ENCODE data around the gene USP28. TPM values are rescaled to one million over a fixed set of nuclear protein-coding genes. Genes with fewer than 3 reads are reported as not detected.

Gene USP28
- polyA plus RNA-seq, 3 donors: 4.2 to 9.9 (median 6.0) TPM

DNA sequence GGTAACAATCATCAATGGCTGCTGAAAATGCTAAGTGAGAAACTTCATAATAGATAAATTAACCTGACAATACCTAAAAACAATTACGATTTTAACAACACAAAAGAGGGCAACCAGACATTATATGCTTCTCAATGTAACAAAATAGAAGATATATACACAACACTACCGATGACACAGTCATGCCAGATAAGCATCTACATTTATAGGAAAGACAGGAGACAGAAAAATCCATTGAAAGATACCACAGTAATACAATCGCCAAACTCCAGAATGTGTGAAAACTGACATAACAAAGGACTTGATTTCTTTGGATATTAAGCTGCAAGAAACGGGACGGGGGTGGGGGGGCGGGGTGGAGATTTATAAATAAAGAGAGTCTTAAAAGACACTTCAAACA lies 28.3 kb downstream of the USP28 start:
- WGBS, 3 donors: 88 to 95% (median 90%) methylated on average over 6 of the region's 6 CpGs

DNA sequence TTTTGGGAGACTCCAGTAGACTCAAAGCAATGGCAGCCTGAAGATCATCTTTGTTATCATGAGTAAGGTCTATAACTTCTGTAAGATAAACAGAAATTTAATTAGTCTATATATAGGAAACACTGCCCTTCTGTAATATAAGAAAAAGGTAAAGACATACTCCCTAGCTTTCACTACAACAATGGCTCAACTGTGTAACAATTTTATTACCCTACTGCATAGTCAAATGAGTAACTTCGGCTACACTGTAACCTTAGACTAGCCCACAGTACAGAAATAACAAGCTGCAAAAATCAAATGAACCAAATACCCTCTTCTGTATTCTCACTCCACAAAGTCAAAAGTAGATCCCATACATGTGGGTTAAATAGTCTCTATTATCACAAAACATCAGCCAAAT lies 33.7 kb downstream of the USP28 start:
- WGBS, 3 donors: 81 to 97% (median 92%) methylated on average over 1 of the region's 1 CpG

More for the DNA sequence above, 28.3 kb downstream of the USP28 start:
- H3K27ac ChIP-seq (ENCODE audit: low read depth, low read length): no peak overlapping the region

DNA sequence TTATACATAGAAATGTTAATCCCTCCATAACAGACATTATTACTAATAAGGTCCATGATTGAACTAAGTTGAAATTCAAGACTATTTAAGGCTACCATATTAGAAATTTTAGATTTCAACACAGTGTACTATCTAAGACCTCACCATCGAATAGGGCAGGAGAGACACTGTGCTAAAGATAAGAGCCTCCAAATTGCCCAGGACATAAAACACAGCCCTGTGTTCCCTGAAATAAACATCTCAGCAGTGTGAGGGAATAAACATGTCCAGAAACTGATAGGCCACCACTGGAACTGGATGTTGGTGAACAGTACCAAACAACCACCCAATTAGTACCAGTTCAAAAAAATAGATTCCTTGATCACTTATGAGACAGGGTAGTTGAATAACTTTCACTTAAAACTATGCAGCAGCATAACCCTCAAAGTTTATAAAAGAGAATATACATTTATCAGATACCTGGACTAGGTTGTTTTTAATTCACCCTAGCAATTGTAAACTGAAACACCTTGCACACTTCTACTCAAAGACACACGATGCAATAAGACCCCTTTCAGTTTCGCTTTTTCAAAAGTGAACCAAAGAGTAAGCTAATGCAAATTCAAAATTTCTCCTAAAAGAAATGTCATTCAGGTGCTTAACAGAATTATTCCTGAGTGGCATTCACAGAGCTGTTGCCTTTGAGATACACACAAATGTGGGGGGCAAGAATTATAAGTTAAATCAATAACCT lies 34.3 kb downstream of the USP28 start:
- WGBS, 3 donors: 85 to 96% (median 88%) methylated on average over 3 of the region's 3 CpGs
- H3K27ac ChIP-seq (ENCODE audit: low read depth, low read length): no peak overlapping the region

More for the DNA sequence above, 33.7 kb downstream of the USP28 start:
- no peak overlapping the region for H3K27ac ChIP-seq (ENCODE audit: low read depth, low read length)

DNA sequence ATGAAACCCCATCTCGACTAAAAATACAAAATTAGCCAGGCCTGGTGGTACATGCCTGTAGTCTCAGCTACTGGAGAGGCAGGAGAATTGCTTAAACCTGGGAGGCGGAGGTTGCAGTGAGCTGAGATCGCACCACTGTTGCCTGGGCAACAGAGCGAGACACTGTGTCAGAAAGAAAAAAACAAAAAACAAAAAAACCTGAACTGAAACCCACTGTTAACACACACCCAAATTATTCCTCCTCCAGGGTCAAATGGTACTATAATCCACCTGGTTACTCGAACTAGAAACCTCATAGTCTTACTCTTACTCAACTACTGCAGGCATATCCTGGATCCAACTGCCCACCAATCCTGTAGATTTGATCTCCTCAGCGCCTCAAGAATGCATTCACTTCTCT lies 35.5 kb downstream of the USP28 start:
- no peak overlapping the region for H3K27ac ChIP-seq (ENCODE audit: low read depth, low read length)
- WGBS, 3 donors: 96 to 97% (median 97%) methylated on average over 6 of the region's 6 CpGs

DNA sequence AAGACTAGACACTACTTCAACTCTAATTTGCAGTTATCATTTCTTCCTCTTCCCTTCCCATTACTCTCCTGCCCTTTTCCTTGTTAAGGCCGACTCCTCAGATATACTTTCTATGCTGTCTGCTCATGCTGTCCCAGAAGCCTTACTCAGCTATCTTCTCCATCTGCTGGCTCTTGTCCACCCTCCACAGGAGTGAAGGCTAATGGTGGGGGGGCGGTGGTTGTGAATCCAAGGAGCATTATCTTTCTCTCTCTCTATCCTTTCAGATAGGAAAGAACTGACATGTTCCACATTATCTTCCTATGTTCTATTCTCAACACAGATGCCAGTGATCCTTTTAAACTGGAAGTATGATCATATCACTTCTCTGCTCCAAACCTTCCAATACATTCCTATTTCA lies 37.4 kb downstream of the USP28 start:
- 96 to 97% (median 97%) methylated on average over 2 of the region's 2 CpGs for WGBS, 3 donors
- no peak overlapping the region for H3K27ac ChIP-seq (ENCODE audit: low read depth, low read length)

DNA sequence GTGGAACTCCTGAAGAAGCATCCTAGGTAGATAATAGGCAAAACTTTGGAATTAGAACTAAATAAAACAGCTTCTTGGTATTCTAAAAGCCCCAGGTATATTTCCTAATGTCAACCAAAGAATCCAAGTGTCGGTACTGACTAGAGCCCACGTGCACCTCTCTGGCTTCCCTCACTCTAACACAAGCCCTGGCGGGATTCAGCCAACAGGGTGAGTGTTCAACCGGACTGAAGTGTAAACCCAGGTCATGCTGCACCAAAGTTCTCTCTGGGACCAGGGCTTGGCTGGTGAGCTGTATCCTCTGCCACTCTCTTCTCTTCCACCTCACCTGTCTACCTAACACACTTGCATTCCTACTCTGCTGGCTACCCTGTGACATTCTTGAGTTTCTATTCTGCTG lies 40.1 kb downstream of the USP28 start:
- no peak overlapping the region for H3K27ac ChIP-seq (ENCODE audit: low read depth, low read length)
- WGBS, 3 donors: 88 to 91% (median 89%) methylated on average over 4 of the region's 4 CpGs

DNA sequence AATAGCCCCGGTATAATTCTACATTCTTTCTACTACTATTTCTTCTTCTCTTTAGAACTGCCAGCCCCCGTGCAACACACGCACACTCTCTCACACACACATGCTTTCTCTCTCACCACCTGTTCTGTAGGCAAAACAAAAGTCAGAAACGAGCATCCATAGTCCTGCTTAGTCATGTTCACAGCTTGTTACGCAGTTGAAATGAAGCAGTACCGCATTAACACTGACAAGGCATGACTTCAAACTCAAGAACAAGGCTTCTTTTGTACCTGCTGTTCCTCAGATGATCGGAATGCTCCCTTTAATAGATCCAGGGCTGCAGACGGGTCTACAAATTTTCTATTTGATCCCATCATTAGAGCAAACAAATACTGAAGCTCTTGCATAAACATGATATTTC lies 42.2 kb downstream of the USP28 start:
- 75 to 96% (median 95%) methylated on average over 8 of the region's 8 CpGs for WGBS, 3 donors
- no peak overlapping the region for H3K27ac ChIP-seq (ENCODE audit: low read depth, low read length)

DNA sequence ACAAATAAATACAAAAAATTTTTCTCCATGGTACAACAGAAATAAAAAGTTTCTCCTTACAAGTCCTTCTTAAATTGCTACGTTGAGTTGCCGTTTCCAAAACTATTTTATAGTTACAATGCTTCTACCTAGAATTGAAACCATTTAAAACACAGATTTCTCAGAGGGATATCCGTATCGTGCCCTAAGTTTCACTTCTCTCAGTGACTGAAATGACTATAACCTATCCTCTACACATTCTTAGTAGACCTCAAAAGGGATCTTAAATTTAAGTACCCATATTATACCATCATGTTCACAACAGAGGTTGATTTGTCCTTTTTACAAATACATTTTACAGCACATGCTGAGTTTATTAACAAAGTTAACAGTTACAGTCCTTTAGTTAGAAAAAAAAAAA lies 44.1 kb downstream of the USP28 start:
- 90 to 95% (median 90%) methylated on average over 4 of the region's 4 CpGs for WGBS, 3 donors
- no peak overlapping the region for H3K27ac ChIP-seq (ENCODE audit: low read depth, low read length)

DNA sequence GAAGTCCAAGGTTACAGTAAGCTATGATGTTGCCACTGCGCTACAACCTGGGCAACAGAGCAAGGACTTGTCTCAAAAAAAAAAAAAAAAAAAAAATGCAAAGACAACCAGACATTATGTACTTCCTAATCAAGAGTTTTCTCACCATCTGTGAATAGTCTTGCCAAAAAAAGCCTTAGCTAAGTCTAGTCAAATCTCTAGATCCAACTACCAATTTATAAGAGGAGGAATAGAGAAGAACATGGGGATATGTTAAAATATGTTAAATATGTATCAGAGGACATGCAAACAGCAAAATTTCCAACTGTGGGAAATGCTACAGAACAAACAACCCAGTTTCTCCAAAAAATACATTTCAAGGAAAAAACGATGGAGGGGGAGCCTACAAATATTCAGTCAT lies 45.6 kb downstream of the USP28 start:
- 83 to 91% (median 89%) methylated on average over 2 of the region's 2 CpGs for whole genome bisulfite sequencing, 3 donors
- H3K27ac ChIP-seq (ENCODE audit: low read depth, low read length): no peak overlapping the region

DNA sequence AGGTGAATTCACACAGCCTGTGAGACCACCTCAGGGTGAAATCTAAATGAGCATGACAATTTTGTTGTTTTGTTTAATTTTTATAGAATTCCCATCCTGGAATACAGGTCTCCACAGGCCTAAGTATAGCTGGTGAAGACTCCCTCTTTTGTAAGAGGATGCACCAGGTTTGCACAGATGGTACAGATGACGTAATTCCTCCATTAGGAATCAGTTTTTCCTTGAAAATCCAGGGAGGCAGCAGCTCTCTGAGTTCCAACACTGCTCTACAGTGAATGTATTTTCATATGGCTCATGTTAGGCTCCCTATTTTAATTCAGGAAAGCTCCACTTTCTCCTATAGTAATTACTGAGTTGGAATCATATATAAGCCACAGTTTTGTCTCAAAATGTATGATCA lies 47.2 kb downstream of the USP28 start:
- 90 to 92% (median 92%) methylated on average over 1 of the region's 1 CpG for WGBS, 3 donors
- H3K27ac ChIP-seq (ENCODE audit: low read depth, low read length): no peak overlapping the region

DNA sequence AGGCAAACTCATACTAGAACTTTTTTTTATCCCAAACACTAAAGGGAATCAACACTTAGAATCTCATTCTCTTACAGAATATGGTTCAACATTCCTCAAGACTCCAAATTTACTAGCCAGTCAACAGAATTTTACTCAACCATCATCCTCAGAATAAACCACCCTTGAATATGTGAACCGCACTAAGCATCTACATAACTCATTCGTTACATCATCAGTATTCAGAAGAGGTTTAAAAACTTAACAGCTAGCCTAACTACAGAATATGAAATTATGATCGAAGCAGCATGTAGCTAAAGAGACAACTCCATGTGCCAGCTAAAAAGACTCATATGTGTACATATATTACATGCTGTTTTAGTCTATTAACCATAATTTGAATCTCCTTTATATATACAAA lies 47.9 kb downstream of the USP28 start:
- H3K27ac ChIP-seq (ENCODE audit: low read depth, low read length): no peak overlapping the region
- WGBS, 3 donors: 98% methylated on average over 3 of the region's 3 CpGs

DNA sequence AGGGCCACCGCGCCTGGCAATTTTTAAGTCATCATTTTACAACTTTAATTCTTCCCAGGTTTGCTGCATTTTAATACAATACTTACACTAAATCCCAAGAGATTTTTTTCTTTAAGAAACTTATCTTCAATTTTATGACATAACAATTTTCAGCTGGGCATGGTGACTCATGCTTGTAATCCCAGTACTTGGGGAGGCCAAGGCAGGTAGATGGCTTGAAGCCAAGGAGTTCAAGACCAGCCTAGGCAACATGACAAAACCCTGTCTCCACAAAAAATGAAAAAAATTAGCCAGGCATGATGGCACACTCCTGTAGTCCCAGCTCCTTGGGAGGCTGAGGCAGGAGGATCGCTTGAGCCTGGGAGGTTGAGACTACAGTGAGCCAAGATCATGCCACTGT lies 56.9 kb downstream of the USP28 start:
- no peak overlapping the region for H3K27ac ChIP-seq (ENCODE audit: low read depth, low read length)
- WGBS, 3 donors: 98 to 100% (median 99%) methylated on average over 3 of the region's 3 CpGs

DNA sequence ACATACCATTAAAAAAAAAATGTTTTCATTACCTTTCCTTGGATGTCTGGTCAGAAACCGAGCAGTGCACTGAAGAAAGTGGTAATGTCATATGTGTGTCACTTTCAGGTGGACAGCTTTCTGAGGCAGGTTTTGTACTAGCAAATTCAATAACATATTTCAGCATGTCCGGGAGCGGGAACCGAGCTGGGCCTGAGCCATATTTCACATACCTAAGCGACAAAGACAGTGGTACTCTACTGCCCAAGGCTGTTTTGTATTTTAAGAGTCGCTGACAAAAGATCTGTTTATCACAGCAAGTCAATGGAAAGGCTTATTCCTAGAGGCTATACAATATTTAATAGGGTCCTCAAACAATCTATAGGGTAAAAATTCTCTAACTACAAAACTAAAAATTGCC lies 57.7 kb downstream of the USP28 start:
- 95 to 97% (median 96%) methylated on average over 6 of the region's 6 CpGs for WGBS, 3 donors
- no peak overlapping the region for H3K27ac ChIP-seq (ENCODE audit: low read depth, low read length)

DNA sequence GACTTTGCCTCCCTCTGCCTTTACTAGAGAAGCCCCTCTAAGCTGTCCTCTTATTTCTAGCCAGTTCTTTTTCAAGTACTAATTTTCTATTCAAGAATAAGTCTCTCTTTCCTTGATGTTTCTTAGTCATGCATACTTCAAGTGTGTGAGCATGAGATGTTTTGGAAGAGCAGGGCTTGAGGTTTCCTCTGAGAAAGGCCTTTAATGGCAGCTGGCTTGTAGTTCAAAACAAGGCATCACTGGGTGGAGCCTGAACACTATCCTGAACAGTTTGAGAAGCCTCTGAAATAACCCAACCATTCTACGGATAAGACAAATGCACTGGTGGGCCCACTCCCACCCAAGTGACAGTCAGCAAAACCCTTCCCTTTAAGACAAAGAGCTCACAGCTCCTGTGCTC lies 58.2 kb downstream of the USP28 start:
- H3K27ac ChIP-seq (ENCODE audit: low read depth, low read length): no peak overlapping the region
- 89 to 100% (median 98%) methylated on average over 1 of the region's 1 CpG for WGBS, 3 donors

DNA sequence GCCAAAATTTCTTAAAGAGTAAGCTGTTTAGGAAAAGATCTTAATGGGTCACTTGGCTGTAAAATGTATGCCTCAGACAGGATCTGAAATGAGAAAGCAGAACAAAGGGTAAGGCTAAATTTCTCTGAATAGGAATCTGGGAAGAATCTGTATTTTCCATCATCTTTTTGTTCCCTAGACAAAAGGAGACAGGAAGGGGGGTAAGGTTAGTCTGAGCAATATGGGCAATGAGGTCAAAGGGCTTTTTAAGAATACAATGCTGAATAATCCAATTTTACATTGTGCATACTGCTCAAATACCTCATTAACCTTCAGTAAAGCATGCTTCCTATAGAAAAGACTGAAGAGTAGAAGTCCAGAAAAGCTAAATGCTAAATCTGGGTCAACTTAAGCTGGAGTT lies 61.2 kb downstream of the USP28 start:
- H3K27ac ChIP-seq (ENCODE audit: low read depth, low read length): no peak overlapping the region

DNA sequence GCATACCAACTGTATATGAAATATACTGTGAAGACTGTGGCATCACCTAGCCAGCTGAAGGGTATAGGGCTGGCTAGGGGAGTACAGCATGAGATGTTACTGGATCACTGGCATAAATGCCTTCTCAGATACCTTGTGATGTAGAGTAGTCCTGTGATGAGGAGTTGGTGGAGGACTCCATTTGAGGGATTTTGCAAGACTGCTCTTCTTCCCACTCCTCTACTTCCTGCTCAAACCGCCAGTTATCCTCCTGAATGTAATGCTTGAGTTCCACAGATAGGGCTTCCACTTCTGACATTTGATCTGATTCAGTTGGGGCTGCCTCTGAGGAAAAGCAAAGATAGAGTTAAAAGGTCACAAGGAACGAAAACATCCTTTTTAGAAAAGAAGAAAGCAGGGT lies 66.4 kb downstream of the USP28 start:
- no peak overlapping the region for H3K27ac ChIP-seq (ENCODE audit: low read depth, low read length)
- 39 to 45% (median 40%) methylated on average over 2 of the region's 2 CpGs for WGBS, 3 donors

DNA sequence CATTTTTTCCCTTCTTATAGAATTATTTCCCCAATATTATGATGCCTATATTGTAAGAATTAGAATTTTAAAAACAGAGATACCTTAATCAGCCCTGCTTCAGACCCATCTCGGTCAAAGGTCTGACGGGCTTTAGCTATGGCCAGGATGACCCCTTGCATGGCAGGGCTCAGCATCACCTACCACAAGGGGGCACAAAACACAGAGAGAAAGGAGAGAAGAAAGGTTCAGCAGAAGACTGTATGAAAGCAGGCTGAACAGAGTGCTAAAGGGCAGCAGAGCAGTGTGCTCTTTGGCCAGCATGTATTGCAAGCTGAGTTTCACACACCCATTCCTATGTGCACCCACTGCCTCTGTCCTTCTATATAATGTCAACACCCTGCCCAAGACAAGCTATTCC lies 69.0 kb downstream of the USP28 start:
- H3K27ac ChIP-seq (ENCODE audit: low read depth, low read length): no peak overlapping the region
- WGBS, 3 donors: 95 to 98% (median 95%) methylated on average over 2 of the region's 2 CpGs

DNA sequence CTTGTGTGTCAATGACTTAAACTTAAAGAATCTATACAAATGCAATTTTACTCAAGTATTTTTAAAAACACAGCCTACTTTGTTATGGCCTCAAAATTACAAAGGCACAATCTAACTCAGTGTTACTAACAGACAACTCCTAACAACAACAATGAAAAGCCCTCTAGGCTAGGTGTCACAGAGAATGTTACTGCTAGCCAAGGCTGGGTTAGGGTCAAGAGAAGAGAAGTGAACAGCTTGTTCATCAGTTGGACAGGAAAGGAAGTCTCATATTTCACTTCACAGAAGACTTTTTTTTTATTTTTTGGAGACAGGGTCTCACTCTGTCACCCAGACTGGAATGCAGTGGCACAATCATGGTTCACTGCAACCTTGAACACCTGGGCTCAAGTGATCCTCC lies 69.7 kb downstream of the USP28 start:
- H3K27ac ChIP-seq (ENCODE audit: low read depth, low read length): no peak overlapping the region

DNA sequence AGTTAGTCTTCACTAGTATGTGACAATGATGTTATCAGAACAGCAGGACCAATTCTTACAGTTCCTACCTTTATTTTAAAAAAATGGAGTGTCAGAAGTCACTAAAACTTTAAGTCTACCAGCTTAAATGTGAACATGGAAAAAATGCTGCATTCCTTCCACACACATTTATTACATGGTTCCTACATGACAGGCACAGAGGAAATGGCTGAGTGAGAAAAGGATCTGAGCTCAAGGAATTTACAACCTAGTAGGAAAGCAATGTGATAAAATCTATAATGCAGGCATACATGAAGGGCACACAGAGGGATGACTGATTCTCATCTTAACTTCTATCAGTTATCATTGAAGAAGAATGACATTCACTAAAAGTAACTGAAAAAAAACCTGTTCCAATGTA lies 72.8 kb downstream of the USP28 start:
- H3K27ac ChIP-seq (ENCODE audit: low read depth, low read length): no peak overlapping the region

DNA sequence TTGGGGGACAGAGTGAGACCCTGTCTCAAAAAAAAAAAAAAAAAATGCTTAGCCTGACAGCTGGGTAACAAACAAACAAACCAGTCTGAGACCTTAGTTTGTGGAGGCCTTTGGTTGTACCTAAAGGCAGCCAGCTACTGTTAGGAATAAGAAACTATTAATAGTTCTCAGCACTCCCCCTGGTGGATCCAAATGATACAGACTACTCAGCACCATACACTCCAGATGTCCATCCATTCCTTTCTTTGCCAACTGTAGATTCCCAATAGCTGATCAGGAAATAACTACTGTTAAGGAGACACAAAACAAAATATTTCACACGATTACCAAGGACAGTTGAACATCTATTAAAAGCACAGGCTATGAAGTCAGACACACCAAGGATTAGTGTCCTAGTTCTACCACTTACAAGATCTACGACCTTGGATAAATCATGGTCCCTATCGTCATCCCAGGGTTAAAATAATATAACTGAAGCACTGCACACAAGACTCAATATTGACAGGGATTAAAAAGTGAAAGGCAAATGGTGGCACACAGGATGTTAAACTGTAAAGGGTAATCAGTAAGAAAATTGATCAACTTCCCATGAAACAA lies 78.6 kb downstream of the USP28 start:
- 56 to 71% (median 70%) methylated on average over 3 of the region's 3 CpGs for WGBS, 3 donors

More for the DNA sequence above, 78.6 kb downstream of the USP28 start:
- no peak overlapping the region for H3K27ac ChIP-seq (ENCODE audit: low read depth, low read length)

Measured in adipose tissue (tissue), 3 donors.